Liver (tissue), 9 donors: ENCODE results near the gene C19orf25. TPM values are rescaled to one million over a fixed set of nuclear protein-coding genes. Genes with fewer than 3 reads are reported as not detected.

ENCODE experiments used
- DNase-seq: peaks from one replicate; pipeline ENCODE4 v3.0.0-alpha.2; 2017; ENCODE audit warnings: low spot score
- H3K27ac ChIP-seq, 2 donors: one replicate each; pipeline ENCODE4 v1.7.0; 2013; ENCODE audit warnings: inconsistent platforms in 2 of 2, low read length in 2 of 2, control low read depth in 1 of 2, low read depth in 1 of 2, mild to moderate bottlenecking in 1 of 2
- H3K27me3 ChIP-seq, 4 donors: one replicate each; pipeline versions ENCODE4 v1.6.1 to v1.7.0; 2013; ENCODE audit warnings: low read length in 3 of 4, inconsistent platforms in 1 of 4, mild to moderate bottlenecking in 1 of 4, moderate library complexity in 1 of 4; ENCODE audit not compliant: control insufficient read depth in 4 of 4, insufficient read depth in 4 of 4
- H3K36me3 ChIP-seq, 4 donors: one replicate each; pipeline versions ENCODE4 v1.6.1 to v1.7.0; 2013; ENCODE audit warnings: low read length in 3 of 4, mild to moderate bottlenecking in 3 of 4, low read depth in 1 of 4, moderate library complexity in 1 of 4; ENCODE audit not compliant: control insufficient read depth in 4 of 4, insufficient read depth in 3 of 4
- H3K4me1 ChIP-seq, 4 donors: one replicate each; pipeline versions ENCODE4 v1.6.1 to v1.7.0; 2013; ENCODE audit warnings: low read length in 3 of 4, mild to moderate bottlenecking in 3 of 4, moderate library complexity in 1 of 4; ENCODE audit not compliant: control insufficient read depth in 4 of 4, insufficient read depth in 4 of 4
- H3K4me3 ChIP-seq, 3 donors: one replicate each; pipeline versions ENCODE4 v1.6.1 to v1.7.0; 2013; ENCODE audit warnings: low read length in 3 of 3, control low read depth in 1 of 3, low read depth in 1 of 3, mild to moderate bottlenecking in 1 of 3
- H3K9ac ChIP-seq, 2 donors: one replicate each; pipeline ENCODE4 v1.7.0; 2013; ENCODE audit warnings: low read length in 2 of 2, mild to moderate bottlenecking in 2 of 2, moderate library complexity in 2 of 2, control low read depth in 1 of 2, low read depth in 1 of 2
- H3K9me3 ChIP-seq, 4 donors: one replicate each; pipeline versions ENCODE4 v1.6.1 to v1.7.0; 2013; ENCODE audit warnings: low read length in 3 of 4; ENCODE audit not compliant: control insufficient read depth in 4 of 4
- EGR1 ChIP-seq, 2 donors: IDR thresholded peaks; 2 replicates each; pipeline ENCODE4 v1.6.1; 2016 to 2018; ENCODE audit warnings: antibody characterized with exemption in 2 of 2, low read depth in 2 of 2
- FOXA1 ChIP-seq: IDR thresholded peaks from 2 replicates; pipeline ENCODE4 v1.6.1; 2016; ENCODE audit warnings: antibody characterized with exemption
- FOXA2 ChIP-seq: IDR thresholded peaks from 2 replicates; pipeline ENCODE4 v1.6.1; 2016; ENCODE audit warnings: antibody characterized with exemption
- GABPA ChIP-seq, 2 donors: IDR thresholded peaks in 1 of 2; conservative IDR thresholded peaks in 1 of 2; 2 replicates each; pipeline ENCODE4 v1.6.1; 2016; ENCODE audit warnings: antibody characterized with exemption in 2 of 2, mild to moderate bottlenecking in 1 of 2, moderate library complexity in 1 of 2
- HNF4A ChIP-seq, 2 donors: conservative IDR thresholded peaks; 2 replicates each; pipeline ENCODE4 v1.6.1; 2016; ENCODE audit warnings: antibody characterized with exemption in 2 of 2, mild to moderate bottlenecking in 2 of 2
- HNF4G ChIP-seq: IDR thresholded peaks from 2 replicates; pipeline ENCODE4 v1.6.1; 2016; ENCODE audit warnings: antibody characterized with exemption
- NR2F2 ChIP-seq: IDR thresholded peaks from 2 replicates; pipeline ENCODE4 v1.6.1; 2016; ENCODE audit warnings: antibody characterized with exemption
- RAD21 ChIP-seq, 2 donors: IDR thresholded peaks; 2 replicates each; pipeline ENCODE4 v1.6.1; 2016; ENCODE audit warnings: antibody characterized with exemption in 2 of 2, mild to moderate bottlenecking in 2 of 2
- RXRA ChIP-seq, 2 donors: IDR thresholded peaks; 2 replicates each; pipeline ENCODE4 v1.6.1; 2017 to 2018; ENCODE audit warnings: antibody characterized with exemption in 2 of 2, mild to moderate bottlenecking in 1 of 2
- SP1 ChIP-seq: IDR thresholded peaks from 2 replicates; pipeline ENCODE4 v1.6.1; 2018; ENCODE audit warnings: antibody characterized with exemption, mild to moderate bottlenecking
- YY1 ChIP-seq: IDR thresholded peaks from 2 replicates; pipeline ENCODE4 v1.6.1; 2016; ENCODE audit warnings: antibody characterized with exemption, mild to moderate bottlenecking
- WGBS: extraction: QIAGEN DNeasy Blood & Tissue Kit; methylation state at CpG from one replicate; pipeline ENCODE4 v1.1.7; 2013; 5-methylcytosine and 5-hydroxymethylcytosine counted together
- polyA plus RNA-seq, 2 donors: library from polyadenylated mRNA; stranded (reverse) in 1 of 2; unstranded in 1 of 2; fragments of 200-250 nt in 1 of 2; fragments of >200 nt in 1 of 2; fragmentation: Nextera tagmentation in 1 of 2; extraction: Ambion mirVana in 1 of 2; gene quantifications; one replicate each; pipeline versions ENCODE4 v1.2.1 to v1.2.3, GENCODE V29; 2013 to 2015
- total RNA-seq, 2 donors: library from RNA; depleted of rRNA; stranded (reverse); fragments of >200 nt; gene quantifications; one replicate each; pipeline ENCODE4 v1.2.3, GENCODE V29; 2014
- TF ChIP-seq, protein P1 (sequence below): IDR thresholded peaks from 2 replicates; pipeline ENCODE4 v1.6.1; 2016; ENCODE audit warnings: antibody characterized with exemption, mild to moderate bottlenecking
- TF ChIP-seq, protein P2 (sequence below): IDR thresholded peaks from 2 replicates; pipeline ENCODE4 v1.6.1; 2016; ENCODE audit warnings: antibody characterized with exemption
- TF ChIP-seq, protein P3 (sequence below): fragments of 150-350 bp; IDR thresholded peaks from 2 replicates; pipeline ENCODE4 v1.5.1; 2017; ENCODE audit warnings: improper control_type of control experiment, low read depth, low read length; ENCODE audit not compliant: missing input control
- TF ChIP-seq, protein P4 (sequence below): IDR thresholded peaks from 2 replicates; pipeline ENCODE4 v1.6.1; 2016; ENCODE audit warnings: antibody characterized with exemption
- donor health status: healthy.
- donor health status: healthy.
- donor health status: healthy.
- donor health status: healthy.
- donor health status: healthy.

C19orf25 gene
- total and polyA plus RNA-seq, 4 donors = 15.1 to 19.8 (median 18.5) TPM

DNA sequence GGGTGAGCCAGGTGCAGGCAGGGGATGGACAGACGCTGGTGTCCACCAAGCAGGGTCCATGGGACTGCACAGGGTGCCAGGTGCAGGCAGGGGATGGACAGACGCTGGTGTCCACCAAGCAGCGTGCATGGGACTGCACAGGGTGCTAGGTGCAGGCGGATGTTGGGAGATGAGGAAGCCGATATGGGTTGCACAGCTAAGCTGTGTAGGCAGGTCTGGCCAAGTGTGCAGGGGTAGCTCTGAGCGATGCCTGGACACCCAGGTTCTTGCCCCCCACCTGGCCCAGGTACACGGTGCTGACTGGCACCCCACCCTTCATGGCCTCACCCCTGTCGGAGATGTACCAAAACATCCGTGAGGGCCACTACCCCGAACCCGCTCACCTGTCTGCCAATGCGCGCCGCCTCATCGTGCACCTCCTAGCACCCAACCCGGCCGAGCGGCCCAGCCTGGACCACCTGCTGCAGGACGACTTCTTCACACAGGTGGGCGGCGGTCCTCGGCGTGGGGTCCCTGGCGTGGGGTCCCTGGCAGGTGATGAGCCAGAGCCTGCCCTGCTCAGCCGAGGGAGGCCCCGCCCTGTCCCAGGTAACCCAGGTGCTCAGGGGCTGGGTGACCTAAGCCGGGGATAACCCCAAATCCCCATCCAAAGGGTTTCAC lies 48.8 kb upstream of the C19orf25 start:
- Histone ChIP-seq H3K4me1 (peaks cover 0 to 5% (median 2%) of the 10 kb centered on the region in 4 donors), H3K4me3 (no peak overlapping the region), H3K9ac (no peak overlapping the region), H3K27me3 (peaks cover 0 to 26% (median 7%) of the 10 kb centered on the region in 4 donors), H3K36me3 (no peaks in the 10 kb centered on the region), H3K9me3 (no peaks in the 10 kb centered on the region), H3K27ac (no peak overlapping the region)
- no peak for TF ChIP-seq GABPA (IDR thresholded peaks at IDR 0.05 in 1 of 2, conservative IDR thresholded peaks at IDR 0.05 in 1 of 2)
- TF ChIP-seq RAD21 (IDR thresholded peaks at IDR 0.05) = no peak
- no peak for TF ChIP-seq SP1
- no peak for TF ChIP-seq HNF4A (conservative IDR thresholded peaks at IDR 0.05)
- TF ChIP-seq, protein P1, sequence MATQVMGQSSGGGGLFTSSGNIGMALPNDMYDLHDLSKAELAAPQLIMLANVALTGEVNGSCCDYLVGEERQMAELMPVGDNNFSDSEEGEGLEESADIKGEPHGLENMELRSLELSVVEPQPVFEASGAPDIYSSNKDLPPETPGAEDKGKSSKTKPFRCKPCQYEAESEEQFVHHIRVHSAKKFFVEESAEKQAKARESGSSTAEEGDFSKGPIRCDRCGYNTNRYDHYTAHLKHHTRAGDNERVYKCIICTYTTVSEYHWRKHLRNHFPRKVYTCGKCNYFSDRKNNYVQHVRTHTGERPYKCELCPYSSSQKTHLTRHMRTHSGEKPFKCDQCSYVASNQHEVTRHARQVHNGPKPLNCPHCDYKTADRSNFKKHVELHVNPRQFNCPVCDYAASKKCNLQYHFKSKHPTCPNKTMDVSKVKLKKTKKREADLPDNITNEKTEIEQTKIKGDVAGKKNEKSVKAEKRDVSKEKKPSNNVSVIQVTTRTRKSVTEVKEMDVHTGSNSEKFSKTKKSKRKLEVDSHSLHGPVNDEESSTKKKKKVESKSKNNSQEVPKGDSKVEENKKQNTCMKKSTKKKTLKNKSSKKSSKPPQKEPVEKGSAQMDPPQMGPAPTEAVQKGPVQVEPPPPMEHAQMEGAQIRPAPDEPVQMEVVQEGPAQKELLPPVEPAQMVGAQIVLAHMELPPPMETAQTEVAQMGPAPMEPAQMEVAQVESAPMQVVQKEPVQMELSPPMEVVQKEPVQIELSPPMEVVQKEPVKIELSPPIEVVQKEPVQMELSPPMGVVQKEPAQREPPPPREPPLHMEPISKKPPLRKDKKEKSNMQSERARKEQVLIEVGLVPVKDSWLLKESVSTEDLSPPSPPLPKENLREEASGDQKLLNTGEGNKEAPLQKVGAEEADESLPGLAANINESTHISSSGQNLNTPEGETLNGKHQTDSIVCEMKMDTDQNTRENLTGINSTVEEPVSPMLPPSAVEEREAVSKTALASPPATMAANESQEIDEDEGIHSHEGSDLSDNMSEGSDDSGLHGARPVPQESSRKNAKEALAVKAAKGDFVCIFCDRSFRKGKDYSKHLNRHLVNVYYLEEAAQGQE = no peak
- TF ChIP-seq, protein P2, sequence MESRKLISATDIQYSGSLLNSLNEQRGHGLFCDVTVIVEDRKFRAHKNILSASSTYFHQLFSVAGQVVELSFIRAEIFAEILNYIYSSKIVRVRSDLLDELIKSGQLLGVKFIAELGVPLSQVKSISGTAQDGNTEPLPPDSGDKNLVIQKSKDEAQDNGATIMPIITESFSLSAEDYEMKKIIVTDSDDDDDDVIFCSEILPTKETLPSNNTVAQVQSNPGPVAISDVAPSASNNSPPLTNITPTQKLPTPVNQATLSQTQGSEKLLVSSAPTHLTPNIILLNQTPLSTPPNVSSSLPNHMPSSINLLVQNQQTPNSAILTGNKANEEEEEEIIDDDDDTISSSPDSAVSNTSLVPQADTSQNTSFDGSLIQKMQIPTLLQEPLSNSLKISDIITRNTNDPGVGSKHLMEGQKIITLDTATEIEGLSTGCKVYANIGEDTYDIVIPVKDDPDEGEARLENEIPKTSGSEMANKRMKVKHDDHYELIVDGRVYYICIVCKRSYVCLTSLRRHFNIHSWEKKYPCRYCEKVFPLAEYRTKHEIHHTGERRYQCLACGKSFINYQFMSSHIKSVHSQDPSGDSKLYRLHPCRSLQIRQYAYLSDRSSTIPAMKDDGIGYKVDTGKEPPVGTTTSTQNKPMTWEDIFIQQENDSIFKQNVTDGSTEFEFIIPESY = no peak
- no peak for TF ChIP-seq HNF4G
- no peak for TF ChIP-seq RXRA (IDR thresholded peaks at IDR 0.05)
- TF ChIP-seq FOXA2 = no peak
- TF ChIP-seq FOXA1 = no peak
- no peak for TF ChIP-seq EGR1 (IDR thresholded peaks at IDR 0.05; ENCODE audit: low read depth in 2 of 2)
- DNase-seq = no peak
- WGBS = 80% methylated on average over 27 of the region's 27 CpGs

DNA sequence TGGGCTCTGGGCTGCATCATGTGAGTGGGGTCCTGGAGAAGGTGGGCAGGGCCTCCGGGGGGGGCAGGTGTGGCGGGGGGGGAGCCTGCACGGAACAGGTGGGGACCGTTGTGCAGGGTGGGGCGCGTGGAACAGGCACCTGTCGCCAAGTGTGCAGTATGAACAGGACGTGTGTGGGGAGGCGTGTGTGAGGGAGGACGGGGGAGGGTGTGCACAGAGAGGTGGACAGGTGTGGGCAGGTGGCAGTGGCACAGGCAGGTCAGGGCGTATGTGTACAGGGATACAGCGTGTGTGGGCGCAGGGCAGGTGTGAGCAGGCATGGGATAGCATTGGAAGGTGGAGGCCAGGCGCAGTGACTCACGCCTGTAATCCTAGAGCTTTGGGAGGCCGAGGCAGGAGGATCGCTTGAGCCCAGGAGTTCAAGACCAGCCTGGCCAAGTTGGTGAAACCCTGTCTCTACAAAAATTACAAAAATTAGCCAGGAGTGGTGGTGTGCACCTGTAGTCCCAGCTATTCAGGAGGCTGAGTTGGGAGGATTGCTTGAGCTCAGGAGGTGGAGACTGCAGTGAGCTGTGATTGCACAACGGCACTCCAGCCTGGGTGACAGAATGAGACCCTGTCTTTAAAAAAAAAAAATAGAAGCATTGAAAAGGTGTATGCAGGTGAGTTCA lies 48.1 kb upstream of the C19orf25 start:
- Histone ChIP-seq H3K4me3 (no peak overlapping the region), H3K9me3 (no peaks in the 10 kb centered on the region), H3K27ac (no peak overlapping the region), H3K27me3 (peaks cover 0 to 26% (median 7%) of the 10 kb centered on the region in 4 donors), H3K9ac (no peak overlapping the region), H3K4me1 (peaks cover 0 to 5% (median 2%) of the 10 kb centered on the region in 4 donors), H3K36me3 (no peaks in the 10 kb centered on the region)
- DNase-seq = no peak
- 72% methylated on average over 18 of the region's 18 CpGs for WGBS
- TF ChIP-seq, protein P3, sequence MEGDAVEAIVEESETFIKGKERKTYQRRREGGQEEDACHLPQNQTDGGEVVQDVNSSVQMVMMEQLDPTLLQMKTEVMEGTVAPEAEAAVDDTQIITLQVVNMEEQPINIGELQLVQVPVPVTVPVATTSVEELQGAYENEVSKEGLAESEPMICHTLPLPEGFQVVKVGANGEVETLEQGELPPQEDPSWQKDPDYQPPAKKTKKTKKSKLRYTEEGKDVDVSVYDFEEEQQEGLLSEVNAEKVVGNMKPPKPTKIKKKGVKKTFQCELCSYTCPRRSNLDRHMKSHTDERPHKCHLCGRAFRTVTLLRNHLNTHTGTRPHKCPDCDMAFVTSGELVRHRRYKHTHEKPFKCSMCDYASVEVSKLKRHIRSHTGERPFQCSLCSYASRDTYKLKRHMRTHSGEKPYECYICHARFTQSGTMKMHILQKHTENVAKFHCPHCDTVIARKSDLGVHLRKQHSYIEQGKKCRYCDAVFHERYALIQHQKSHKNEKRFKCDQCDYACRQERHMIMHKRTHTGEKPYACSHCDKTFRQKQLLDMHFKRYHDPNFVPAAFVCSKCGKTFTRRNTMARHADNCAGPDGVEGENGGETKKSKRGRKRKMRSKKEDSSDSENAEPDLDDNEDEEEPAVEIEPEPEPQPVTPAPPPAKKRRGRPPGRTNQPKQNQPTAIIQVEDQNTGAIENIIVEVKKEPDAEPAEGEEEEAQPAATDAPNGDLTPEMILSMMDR = no peak
- TF ChIP-seq, protein P2 = no peak
- TF ChIP-seq, protein P1 = no peak
- no peak for TF ChIP-seq YY1
- TF ChIP-seq EGR1 (IDR thresholded peaks at IDR 0.05; ENCODE audit: low read depth in 2 of 2) = no peak
- no peak for TF ChIP-seq GABPA (IDR thresholded peaks at IDR 0.05 in 1 of 2, conservative IDR thresholded peaks at IDR 0.05 in 1 of 2)
- TF ChIP-seq RAD21 (IDR thresholded peaks at IDR 0.05) = no peak
- TF ChIP-seq RXRA (IDR thresholded peaks at IDR 0.05) = no peak
- TF ChIP-seq, protein P4, sequence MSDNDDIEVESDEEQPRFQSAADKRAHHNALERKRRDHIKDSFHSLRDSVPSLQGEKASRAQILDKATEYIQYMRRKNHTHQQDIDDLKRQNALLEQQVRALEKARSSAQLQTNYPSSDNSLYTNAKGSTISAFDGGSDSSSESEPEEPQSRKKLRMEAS = no peak
- TF ChIP-seq FOXA2 = no peak
- no peak for TF ChIP-seq NR2F2
- TF ChIP-seq HNF4A (conservative IDR thresholded peaks at IDR 0.05) = no peak
